ENCODE data around the gene ATXN1.

Gene ATXN1

GRCh38 chr6:16249971-16250370, 511.3 kb downstream of the ATXN1 start:
- no peak for DNase-seq (ENCODE audit: low spot score)
